Smooth muscle cell of the brain vasculature (primary cell): ENCODE data around the gene GPR142.

Experiments
- DNase-seq: peaks from one replicate; pipeline ENCODE4 v3.0.0-alpha.2; 2012; ENCODE audit warnings: low read depth, low spot score

GPR142 gene

DNA sequence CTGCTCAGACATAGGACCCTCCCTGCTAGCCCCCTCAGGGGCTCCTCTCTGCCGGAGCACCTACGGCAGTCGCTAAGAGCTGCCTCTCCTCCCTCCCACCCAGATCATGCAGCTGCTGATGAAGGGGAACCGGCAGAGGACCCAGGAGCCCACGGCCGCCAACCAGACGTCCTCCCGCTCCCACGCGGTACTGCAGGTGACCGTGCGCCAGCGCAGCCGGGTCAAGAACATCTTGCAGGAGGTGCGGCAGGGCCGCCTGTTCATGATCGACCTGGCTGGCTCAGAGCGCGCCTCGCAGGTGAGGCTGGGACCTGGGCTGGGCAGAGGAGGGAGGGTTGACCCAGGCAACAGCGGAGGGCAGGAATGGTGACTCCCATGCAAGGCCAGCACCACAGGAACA, 22.6 kb upstream of the GPR142 start:
- DNase-seq: no peak

DNA sequence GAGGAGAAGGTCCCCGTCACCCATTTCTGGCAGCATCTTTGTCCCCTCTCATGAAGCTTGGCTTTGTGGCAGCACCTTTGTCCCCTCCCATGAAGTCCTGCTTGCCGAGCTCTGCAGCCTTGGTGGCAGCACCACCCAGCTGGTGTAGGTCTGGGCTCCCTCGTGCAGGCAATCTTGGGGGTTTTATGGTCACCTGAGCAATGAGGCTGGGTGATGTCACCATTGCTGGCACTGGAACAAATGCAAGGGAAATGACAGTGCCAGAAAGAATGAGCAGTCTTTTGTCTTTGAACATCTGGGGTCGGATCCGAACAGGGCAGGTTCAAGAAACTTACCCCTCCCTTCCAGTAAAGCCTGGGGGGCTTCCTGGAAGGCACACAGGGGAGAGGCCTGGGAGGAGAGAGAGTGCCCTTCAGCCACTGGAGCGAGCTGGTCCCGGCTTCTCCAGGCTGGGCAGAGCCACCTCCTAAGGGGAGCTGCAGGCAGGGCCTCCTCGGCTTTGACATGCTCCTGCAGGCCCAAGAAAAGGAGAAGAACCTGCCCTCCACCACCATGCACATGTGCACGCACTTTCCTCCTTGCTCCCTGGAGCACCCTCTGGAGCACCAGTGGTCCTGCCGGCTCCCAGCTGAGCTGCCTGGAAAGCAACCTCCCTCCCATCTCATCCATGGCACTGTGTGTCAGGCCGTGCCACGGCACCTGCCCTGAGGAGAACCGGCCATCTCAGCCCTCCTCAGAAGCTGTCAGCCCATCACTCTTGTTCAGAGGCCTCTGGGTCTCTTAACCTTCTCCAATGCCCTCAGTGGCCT, 21.7 kb upstream of the GPR142 start:
- no peak for DNase-seq

DNA sequence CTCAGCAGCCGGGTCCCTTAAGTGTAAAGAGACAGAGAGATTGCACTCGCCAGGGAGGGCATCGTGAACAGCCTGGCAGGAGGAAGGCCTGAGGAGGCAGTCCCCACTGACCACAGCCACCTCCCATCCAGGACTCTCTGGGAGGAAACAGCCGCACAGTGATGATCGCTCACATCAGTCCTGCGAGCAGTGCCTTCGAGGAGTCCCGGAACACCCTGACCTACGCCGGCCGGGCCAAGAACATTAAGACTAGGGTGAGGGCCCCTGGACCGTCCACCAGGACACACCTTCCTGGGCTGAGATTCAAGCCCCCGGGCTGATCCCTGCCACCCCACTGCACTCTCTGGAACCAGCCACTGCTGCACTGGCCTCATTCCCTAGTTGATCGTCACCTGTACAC, 19.7 kb upstream of the GPR142 start:
- DNase-seq: no peak

DNA sequence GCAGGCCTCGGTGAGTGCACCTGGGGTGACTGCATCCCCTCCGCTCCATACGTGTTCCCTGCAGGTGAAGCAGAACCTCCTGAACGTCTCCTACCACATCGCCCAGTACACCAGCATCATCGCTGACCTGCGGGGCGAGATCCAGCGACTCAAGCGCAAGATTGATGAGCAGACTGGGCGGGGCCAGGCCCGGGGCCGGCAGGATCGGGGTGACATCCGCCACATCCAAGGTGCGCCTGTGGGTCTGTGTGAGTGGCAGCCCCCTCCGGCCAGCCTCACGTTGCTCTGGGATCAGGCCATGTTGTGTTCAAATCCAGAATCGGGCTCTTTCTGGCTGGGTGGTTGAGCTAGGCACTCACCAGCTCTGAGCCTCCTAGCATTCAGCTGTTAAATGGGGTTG, 18.2 kb upstream of the GPR142 start:
- DNase-seq: no peak

DNA sequence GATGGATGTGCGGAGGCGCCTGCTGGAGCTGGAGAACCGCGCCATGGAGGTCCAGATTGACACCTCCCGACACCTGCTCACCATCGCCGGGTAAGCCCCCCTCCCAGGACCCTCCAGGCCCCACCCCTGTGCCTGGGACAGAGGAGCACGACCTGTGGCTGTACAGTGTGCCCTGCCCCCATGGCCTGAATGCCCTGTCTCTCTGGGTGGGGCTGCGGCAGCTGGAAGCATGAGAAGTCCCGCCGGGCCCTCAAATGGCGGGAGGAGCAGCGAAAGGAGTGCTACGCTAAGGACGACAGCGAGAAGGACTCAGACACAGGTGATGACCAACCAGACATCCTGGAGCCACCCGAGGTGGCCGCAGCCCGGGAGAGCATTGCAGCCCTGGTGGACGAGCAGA, 16.8 kb upstream of the GPR142 start:
- no peak for DNase-seq

DNA sequence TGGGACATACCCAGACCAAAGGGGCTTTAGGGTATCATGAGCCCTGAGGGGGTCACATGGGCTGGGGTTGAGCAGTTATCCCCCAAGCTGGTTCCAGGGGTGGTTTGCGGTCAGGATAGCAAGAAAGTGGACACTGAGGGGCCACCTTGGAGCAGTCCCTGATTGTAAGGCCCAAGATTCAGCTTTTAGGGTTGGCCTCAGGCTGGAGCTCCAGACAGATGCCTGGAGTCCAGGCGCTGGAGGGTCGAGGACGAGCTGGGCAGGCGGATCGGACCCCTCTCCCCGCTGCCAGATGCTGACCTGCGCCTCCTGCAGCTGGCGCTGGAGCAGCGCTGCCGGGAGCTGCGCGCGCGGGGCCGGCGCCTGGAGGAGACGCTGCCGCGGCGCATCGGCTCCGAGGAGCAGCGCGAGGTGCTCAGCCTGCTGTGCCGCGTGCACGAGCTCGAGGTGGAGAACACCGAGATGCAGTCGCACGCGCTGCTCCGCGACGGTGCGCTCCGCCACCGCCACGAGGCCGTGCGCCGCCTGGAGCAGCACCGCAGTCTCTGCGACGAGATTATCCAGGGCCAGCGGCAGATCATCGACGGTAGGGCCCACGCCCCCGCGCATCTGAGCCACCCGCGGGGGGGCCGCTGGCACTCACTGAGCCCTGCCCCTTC, 15.6 kb upstream of the GPR142 start:
- DNase-seq: no peak

DNA sequence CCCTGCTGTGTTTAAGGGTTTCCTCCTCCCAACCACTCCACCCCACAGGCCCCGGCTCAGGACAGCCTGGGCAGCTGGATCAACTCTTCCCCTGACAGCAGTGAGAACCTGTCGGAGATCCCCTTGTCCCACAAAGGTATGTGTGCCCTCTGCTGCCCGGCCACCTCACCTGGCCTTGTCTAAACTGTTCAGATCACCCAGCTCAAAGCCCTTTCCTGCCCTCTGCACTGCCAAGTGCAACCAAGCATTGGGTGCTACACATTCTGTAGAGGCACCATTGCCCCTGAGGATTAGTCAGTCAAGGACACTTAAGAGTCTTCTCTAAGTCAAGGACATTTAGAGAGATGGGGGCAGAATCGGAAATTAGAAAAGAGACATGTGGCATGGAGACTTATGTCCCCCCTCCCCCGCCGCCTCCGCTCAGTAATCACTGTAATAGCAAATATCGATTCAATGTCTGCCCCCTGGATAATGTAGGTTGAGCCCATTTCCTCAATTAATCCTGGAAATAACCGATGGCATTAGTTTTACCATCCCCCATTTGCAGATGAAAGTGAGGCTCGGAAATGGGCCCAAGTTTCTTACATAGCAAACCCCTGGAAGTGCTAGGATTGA, 13.8 kb upstream of the GPR142 start:
- DNase-seq: no peak

DNA sequence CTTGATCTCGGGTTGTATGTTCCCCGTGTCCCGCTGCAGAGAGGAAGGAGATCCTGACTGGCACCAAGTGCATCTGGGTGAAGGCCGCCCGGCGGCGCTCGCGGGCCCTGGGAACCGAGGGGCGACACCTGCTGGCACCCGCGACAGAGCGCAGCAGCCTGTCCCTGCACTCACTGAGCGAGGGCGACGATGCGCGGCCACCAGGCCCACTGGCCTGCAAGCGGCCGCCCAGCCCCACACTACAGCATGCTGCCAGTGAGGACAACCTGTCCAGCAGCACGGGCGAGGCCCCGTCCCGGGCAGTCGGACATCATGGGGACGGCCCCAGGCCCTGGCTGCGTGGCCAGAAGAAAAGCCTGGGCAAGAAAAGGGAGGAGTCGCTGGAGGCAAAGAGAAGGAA, 13.2 kb upstream of the GPR142 start:
- no peak for DNase-seq

DNA sequence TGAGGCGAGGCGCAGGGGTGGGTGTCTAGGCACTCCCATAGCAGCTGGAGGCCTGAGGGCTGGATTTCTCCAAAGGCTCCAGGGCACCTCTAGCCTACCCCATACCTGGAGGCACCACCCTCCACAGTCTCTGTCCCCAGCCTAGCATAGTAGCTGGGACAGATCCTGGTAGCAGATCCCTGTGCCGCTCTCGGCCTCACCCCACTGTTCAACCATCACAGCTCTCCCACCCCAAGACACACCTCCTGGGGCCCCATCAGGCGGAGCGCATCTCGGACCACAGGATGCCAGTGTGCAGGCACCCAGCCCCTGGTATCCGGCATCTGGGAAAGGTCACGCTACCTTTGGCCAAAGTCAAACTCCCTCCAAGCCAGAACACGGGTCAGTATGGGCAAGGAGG, 12.7 kb upstream of the GPR142 start:
- no peak for DNase-seq

DNA sequence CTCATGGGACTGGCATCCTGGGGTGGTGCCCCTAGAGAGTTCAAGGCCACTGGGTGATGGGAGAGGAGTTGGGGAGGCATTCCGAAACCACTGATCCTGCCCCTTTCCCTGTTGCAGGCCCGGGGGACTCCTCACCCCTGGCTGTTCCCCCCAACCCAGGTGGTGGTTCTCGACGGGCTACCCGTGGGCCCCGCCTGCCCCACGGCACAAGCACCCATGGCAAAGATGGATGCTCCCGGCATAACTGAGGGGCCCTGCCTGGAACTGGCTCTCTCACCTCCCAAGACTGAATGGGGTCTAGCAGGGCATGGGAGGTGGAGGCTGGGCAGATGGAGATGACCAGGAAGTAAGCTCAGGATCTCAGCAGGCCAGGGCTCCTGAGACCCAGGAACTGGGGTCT, 12.2 kb upstream of the GPR142 start:
- no peak for DNase-seq

DNA sequence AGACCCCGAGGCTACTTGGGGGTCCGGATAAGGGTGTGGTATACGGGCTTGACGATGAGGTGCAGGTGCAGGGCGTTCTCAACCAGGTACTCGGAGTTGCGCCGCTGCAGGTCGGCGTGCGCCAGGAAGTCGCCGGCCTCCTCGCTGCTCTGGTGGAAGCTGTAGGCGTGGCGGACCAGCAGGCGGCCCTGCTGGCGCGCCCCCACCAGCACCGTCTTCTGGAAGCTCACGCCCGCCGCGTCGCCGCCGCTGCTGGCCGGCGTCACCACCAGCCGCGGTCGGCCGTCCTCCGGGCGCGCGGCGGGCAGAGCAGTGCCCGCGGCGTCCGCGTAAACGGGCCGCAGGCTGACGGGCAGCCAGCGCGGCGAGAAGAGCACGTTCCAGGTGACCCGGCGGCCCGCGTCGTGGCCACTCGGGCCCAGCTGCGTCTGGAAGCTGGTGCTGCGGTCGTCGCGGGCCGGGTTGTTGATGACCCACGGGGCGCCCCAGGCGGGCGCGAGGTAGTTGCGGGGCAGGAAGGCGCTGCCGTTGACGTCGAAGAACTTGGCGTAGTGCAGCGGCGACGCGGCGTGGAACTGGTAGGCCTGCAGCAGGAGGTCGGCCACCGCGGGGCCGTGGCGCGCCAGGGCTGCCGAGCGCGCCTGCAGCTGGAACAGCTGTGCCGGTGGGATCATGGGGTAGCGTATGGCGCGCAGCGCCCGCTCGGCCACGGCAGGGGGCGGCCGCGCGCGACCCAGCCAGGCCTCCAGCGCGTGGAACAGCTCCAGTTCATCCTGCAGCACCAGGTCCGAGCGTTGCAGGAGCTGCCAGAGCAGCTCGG, 10.4 kb upstream of the GPR142 start:
- no peak for DNase-seq

DNA sequence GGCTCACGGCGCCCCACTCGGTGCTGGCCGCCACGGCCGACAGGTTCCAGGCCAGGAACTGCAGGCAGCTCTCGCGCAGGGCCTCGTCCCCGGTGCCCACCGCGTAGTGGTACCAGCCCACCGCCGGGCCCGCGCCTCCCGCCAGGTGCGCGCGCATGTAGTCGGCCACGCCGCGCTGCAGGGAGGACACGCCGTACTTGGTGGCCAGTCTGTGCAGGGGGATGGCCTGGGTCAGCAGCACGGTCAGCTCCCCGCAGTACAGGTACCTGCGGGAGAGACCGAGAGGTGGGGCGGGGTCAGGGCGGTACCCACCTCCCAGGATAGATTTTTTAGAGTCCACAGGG, 9.9 kb upstream of the GPR142 start:
- DNase-seq: no peak

DNA sequence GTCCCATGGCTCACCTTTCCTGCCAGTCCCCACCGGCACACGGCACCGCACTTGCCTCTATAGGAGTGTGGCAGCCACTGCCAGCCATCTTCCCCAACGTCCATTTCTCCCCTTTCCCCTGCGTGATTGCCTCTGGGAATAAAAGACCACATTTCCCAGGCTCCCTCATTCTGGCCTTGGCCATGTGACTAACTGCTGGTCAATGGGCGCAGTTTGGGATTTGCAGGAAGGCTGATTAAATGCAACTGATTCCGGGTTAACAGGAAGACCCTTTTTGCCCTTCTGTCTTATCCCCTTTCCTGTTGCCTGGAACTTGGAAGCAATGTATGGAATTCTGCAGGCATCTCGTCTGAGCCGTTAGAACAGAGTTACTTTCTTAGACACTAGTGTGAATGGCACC, 8.6 kb upstream of the GPR142 start:
- no peak for DNase-seq

DNA sequence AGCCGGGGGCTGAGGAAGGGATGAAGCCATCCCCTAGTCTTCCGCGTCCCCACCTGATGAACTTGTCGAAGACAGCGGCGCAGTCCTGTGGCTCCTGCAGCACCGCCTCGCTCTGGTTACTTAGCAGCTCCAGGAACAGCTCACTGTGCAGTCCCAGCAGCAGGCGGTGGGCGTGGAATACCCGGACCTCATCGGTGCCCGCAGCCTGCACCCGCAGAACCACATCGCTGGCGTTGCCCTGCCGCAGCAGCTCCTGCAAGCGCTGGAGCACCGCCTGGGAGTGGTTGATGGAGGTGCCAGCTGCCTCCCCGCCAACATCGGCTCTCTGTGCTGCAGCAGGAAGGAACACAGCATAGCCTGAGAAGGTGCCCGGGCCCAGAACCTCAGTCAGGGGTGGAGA, 7.4 kb upstream of the GPR142 start:
- no peak for DNase-seq

DNA sequence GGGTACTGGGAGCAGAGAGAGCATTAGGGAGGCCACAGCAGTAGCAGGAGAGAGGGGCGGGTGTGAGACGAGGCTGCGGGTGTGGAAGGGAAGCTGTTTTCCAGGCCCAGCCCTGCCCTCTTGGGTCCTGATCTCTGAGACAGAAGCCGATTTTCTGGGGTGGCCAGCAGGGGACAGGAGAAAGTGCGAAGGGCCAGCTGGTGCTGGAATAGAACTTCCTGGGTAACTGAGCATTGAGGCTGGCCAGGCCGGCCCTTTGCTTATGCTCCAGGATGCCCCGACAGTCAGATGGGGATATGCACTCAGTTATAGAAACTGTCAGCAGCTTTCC, 6.4 kb upstream of the GPR142 start:
- no peak for DNase-seq

DNA sequence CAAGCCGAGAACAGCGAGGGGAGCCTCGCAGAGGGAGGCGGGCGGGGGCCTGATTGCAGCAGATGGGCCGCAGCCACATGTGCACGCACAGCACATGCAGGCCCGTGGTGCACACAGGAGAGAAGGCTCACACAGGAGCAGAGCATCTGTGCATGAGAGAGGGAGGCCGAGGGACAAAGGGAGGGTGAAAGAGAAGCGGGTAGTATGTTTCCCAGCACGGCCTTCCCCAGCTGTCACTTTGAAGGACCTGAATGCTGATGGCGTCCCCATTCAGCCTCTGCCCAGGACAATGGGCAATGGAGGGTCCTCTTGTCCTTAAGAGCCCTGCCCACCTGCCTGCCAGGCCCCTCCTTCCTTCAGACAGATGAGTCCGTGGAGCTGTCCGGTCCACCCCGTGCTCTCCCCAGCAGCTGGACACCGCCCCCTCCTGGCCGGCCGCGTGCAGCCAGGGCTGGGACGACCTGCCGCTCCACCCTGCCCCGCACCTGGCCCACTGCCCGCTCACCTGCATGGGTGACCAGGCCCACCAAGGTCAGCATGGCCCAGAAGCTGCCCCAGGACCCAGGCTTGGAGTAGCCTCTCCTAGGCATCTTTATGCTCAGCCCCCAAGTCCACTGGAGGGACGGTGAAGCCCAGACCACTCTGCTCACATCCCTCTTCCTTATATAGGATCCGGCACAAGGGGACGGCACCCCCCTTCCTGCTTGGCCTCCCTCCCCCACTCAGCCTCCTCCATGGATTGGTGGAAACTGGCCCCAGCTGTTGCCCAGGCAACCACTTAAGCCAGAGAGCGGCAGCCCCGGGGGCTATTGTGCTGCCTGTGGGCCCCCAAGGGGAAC, 5.9 kb upstream of the GPR142 start, which contains the start of gene BTBD17:
TSS of gene BTBD17 (minus strand) at position 639 of the 839 bp plus-strand sequence. CDS start at position 590, 49 bp downstream.
- DNase-seq: no peak

DNA sequence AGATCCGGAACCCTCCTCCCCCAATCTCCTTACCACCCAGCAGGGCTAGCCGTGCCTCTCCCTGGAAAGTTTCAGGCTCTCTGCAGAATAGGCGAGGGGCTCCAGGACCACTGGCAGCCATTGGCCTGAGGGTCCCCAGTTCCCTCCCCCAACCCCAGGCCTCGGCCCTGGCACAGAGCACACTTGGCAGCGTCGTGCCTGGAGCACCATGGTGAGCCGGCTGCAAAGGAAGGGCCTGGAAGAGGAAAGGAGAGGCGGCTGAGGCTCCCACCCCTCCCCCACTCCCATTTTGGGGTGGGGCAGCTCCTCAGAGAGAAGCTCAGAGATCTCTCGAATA, 5.3 kb upstream of the GPR142 start:
- no peak for DNase-seq

DNA sequence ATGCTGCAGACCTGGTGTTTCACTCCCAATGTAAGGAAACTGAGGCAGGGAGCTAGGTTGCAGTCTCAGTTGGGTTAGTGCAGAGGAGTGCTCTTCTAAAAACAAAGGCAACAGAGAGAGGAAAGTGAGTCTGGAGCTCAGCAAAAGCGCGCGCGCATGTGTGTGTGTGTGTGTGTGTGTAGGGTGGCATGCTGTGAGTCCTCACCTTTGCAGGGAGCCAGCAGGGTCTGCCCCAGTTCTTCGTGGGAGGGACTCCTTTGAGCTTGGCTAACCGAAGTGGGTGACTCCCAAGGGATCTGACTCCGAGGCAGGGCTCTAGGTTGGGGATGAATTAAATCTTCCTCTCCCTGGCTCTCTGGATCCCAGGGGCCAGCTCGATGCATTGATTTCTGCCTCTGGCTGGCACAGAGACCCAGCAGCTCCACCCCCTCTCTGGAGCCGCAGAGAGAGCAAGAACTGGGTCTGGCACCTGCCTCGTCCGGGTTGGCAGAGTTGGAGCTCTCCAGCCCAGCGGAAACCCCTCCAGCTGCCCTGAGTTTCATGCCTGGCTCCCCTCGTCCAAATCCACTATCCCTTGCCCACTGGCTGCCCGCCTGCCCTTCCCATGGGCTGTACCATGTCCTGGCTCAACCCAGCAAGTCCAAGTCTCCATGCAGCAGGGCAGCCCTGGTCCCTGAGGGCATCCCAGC, 4.4 kb upstream of the GPR142 start:
- no peak for DNase-seq

DNA sequence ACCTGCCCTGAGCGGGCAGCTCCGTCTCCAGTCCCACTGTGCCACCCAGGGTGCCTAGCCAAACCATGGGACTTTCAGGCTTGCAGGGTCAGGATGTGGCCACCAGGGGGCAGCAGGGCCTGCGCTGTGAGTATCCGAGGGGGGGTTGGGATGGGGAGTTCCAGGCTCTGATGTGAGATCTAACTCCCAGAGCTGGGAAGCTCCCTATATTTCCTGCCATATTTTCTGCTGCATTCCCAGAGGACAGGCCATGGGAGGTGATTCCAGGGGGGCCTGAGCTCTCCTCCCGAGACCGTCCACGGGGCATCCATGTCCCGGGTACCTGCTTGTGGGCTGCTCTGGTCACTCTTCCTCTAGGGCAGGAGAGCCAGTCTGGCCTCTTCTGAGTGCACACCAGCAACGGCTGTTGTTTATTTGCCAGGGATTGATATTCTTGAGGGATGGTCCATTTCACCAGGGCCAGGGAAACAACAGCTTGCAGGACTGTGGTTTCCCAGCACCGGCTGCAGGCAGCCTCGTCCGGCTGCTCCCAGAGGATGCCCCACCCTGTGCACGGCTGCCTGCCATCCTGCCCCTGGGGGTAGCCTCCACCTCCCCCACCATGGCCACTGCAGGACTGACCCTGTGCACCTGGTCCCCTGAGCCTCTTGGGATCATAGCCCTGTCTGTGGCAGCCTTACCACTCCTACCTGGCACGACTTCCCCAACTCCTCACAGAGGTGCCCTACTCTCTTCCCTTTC, 1.2 kb downstream of the GPR142 start:
- DNase-seq: peak; percentile 18

DNA sequence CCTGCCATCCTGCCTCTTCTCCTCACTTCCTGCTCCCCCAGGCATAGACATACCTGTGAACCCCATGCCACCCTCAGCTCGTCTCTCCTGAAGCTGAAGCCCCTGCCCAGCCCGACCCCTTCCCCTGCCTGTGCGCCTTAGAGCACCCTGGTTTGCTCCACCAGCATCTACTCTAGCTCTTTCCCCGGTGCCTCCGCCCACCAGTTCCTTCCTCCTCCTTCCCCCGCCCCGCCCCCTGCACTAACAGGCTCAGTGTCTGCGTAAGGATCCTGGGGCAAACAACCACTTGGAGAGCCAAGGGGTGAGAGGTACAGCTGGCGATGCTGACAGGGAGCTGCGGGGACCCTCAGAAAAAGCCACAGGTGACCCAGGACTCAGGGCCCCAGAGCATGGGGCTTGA, 1.9 kb downstream of the GPR142 start:
- DNase-seq: no peak
